Epithelial cell of alveolus of lung (primary cell): ENCODE data around the gene FLAD1. TPM values are rescaled to one million over a fixed set of nuclear protein-coding genes. Genes with fewer than 3 reads are reported as not detected.

Source experiments
- total RNA-seq: library from RNA; depleted of rRNA; stranded (reverse); fragments of >200 nt; gene quantifications from 2 replicates; pipeline ENCODE4 v1.2.1, GENCODE V29; 2015

FLAD1 gene
- 27.4 and 30.3 TPM in 2 replicates for total RNA-seq

DNA sequence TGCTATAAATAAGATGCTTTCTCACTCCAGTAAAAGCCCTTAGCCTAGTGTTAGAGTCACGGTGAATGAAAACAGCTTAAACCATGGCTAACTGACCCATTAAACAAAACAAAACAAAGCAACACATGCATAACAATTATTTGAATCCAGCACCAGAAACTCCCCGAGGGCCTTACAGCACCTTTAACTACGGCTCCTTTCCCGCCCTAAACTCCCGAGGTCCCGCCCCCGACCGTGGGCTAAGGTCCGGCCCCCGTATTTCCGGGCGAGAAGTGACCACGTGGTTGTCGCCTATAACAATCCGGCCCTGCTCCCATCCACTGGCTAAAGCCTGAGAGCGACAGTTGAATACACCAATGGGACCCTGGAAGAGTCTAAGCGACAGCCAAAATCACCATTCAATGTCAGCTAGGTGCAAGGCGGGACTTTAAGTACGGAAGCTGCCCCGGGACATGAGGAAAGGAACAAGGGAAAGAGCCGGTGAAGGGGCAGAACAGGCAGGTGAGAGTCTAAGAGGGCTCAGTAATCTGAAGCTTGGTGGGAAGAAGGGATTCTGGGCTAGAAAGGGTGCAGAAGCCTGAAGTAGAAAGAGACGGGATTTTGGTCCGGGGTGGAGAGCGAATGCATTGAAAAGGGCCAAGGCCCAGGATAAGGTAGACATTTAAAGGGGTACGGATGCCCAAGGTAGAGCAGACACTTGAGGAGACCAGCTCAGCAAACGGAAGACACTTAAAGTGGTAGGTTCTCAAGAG is at the start of gene FLAD1:
Gene FLAD1, plus strand, starts transcription at position 448 of the 752 bp plus-strand sequence. CDS start 351 bp downstream, outside the sequence.

DNA sequence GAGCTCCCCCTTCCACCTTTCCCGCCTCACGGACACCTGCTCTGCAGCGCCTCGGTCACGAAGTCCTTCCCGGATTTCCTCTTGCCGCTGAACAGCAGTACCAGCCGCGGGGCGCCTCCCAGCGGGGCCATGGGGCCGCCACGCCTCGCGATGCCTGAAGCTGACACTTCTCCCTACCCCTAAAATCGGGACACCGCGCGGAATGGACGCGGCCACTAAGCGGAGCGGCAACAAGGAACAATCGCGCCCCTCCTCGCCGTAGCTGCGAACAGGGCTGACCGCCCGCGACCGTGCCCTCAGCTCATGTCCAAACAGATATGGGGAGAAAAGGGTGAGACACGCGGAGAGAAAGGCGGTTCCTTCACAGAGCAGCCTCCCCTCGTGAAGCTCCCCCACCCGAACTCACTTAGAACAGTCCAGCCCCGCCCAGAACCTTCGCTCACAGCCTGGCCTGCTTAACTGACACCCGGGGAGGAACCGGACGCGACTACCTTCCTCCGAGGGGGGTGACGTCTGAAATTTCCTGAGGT is 46.5 kb upstream of the FLAD1 start, which contains the start of gene PMVK:
Gene PMVK, minus strand, starts transcription at position 165 of the 530 bp plus-strand sequence. Its CDS starts 34 bp downstream, at position 131.

DNA sequence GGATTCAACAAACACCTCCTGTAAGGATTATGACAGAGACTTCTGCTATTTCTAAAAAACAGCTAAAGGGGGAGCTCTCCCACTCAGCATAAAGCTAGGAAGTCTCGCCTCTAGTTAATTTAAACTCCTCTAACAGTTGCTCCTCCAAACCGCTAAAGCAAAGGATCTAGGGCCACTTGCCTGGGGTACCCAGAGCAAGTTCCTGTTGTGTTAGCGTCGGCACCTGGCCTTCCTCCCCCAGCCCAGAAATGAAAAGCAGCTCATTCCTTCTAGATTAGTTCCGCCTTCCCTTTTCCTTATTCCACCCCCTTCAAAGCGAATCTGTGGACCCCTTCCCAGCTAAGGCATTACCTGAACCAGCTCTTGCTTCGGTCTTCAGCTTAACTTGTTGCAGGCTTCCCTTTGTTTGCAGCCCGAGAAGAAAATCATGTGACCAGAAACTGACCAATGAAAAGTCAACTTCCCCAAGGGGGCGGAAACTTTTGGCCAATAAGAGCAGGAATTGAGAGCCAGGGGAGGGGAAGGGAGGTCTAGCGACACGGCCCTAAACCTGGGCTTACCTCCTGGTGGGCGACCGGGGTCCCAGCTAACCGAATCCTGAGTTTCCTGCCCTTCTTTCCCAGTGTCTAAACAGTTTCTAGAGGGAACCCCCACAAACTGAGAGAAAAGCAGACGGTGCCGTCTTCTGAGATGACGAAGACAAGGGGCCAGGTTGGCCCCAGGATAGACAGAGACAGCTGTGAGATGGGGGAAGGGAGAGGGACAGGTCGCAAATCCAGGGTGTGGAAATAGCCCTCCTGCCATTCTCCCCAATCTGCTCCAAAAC is 27.2 kb upstream of the FLAD1 start, which contains the start of gene PBXIP1:
Gene PBXIP1, minus strand, starts transcription at position 382 of the 826 bp plus-strand sequence. CDS start 2,378 bp downstream, outside the sequence.

DNA sequence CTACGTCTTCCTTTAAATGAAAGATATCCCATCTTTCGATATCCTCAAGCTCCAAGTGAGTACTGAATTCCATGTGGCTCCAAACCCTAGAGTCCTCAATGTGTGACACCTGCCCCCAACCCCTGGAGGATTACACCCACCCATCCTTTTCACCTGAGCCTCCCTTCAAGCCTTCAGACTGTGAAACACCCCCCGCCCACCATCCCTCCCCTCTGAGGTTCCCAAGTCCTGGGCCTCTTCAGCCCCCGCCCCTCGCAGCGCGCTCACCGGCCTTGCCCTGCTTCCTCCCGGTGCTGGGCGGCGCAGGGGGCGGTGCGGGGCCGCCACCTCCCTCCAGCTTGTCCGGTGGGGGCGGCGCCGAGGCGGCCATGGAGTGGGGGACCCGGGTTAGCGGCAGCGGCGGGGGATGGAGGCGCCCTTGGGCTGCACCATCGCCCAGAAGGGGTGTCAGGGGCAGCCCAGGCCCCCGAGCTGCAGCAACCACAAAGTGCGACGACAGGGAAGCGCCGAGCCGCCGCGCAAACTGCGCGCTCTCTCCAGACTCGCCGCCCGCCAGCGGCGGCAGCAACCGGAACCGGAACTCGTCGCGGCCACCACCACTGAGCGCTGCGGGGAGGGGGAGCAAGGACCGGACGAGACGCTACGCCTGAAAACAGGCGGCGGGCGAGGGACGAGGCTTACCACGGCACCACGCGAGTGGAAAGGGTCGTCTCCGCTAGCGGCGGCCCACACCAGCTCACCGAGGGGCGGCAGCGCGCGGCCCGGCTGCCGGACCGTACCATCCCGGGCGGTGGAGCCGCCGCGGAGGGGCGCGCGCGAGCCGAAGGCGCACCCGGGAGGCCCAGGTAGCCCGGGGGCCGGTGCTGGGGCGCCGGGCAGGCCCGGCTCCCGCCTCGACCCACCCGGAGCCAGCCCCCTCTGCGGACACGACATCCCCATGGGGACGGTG is 21.7 kb upstream of the FLAD1 start, which contains the start of gene PYGO2:
Gene PYGO2, minus strand, starts transcription at position 576 of the 949 bp plus-strand sequence. Its CDS starts 206 bp downstream, at position 370.

DNA sequence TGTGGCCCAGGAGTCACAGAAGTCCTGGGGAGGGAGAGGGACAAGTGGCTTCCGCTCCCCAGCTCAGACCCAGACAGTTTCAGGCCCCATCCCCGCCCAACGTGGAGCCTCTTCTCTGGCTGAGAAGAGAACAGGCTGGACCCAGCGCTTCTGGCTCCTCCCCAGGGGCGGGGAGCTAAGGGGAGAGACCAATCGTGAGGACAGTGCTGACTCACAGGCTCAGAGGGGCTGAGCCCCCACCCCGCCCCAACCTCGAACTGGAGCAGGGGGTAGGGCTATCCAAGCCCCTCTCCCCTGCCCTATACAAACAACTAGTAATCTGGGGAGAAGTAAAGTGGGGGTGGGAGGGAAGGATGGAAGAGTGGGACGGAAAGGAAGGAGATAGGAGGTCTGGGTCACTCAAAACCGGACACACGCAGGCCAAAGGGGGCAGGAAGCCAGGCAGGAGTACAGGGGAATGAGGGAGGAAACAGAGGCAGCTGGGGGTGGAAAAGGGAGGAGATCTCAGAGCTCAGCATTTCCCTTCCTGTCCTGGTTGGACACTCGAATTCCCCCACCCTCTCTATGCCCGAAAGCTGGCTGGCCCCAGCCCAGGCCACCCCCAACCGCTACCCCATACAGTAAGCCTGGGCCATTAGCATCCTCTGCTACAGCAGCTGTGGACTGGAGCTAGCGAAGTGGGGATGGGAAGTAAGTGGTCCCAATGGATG is 12.4 kb upstream of the FLAD1 start, which contains the start of gene SHC1:
Gene SHC1, minus strand, starts transcription at position 117 of the 710 bp plus-strand sequence. CDS start 221 bp downstream, outside the sequence.

DNA sequence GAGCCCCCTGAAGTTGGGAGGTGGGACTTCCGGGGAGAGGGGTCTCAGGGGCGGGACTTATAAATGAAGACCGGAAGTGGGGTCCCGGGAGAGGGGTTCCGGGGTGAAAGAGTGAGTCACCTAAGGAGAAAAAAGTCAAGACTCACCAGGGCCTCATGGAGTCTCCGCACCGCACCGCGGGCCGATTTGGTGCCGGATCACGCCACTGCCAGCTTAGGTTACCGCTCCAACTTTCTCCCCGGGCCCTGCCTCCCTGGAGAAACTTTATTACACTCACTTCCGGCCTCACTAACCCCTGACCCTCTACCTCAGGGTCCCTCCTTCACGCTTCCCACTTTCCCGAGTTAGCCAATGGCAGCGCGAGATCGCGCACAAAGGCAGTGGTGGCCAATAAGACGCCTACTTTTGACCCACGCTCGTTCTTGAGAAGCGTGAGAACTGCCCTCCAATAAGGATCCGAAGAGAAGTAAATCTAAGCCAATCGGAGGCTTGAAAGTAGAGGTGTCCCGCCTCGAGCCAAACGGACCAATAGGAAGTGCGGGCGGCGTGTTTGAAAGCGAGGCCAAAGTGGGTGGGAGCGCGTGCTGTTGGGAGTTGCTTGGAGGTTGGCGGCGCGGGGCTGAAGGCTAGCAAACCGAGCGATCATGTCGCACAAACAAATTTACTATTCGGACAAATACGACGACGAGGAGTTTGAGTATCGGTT is 8.9 kb upstream of the FLAD1 start, which contains the start of gene CKS1B:
Gene CKS1B, plus strand, starts transcription at position 580 of the 706 bp plus-strand sequence. Its CDS starts 65 bp downstream, at position 645.

DNA sequence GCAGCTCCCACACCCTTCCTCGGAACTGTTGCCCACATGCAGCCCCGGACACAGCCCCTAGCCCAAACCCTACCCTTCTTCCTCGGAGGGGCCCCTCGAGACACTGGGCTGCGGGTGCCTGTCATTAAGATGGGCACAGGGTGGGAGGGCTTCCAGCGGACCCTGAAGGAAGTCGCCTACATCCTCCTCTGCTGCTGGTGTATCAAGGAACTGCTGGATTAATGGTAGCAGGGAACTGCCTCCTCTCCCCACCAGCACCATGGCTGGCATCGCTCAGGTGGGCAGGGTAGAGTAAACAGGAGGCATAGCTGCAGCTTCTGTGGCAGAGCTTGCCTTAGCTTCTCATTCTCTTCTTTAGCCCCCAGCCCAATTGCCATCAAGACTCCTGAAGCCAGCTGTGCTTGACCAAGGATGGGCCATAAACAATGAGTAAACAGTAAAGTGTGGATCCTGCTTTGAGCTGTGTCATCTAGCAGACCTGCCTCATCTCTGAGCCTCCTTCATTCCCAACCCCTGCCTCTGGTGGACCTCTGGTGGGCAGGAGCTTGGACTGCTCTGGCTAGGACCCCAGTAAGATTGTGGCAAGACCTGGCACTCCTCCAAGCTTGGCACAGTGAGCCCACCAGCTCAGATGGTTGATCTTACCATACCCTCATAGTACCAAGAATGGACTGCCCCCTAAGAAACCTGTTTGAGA is 10.6 kb downstream of the FLAD1 start, which contains the start of gene LENEP:
Gene LENEP, plus strand, starts transcription at position 15 of the 697 bp plus-strand sequence. Its CDS starts 22 bp downstream, at position 37.

DNA sequence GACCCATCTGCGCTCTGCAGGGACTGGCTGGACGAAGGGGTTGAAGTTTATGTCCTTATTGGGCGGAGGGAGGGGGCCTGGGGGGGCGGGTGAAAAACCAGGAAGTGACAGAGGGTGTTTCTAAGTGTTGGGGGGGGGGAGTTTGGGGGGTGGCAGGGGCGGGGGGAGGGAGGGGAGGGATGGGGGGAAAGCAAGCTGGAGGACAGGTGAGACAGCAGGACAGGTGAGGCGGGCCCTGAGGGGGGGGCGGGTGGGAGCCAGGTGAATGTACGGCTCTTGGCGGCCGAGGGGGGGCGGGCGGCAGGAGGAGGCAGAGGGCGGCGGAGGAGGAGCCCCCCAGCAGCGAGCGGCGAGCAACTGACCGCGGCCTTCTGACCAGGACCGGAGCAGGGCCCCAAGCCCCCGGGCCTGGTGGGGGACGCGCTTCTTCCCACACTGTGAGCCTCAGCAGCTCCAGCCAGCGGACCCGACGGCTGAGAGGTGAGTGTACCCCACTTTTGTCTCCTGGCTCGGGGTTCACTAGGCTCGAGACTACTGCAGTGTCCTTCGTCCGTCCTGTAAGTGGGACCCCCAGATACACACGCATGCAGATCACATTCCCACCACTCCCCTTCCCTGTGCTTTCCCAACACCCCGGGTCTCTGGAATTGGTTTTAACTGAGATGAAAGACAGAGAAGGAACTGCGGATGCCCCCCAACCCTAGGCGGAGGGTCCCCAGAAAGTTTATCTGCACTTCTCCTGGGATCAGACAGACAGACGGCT is 19.5 kb downstream of the FLAD1 start, which contains the start of gene ZBTB7B:
Gene ZBTB7B, plus strand, starts transcription at position 339 of the 763 bp plus-strand sequence. CDS start 11,859 bp downstream, outside the sequence.

DNA sequence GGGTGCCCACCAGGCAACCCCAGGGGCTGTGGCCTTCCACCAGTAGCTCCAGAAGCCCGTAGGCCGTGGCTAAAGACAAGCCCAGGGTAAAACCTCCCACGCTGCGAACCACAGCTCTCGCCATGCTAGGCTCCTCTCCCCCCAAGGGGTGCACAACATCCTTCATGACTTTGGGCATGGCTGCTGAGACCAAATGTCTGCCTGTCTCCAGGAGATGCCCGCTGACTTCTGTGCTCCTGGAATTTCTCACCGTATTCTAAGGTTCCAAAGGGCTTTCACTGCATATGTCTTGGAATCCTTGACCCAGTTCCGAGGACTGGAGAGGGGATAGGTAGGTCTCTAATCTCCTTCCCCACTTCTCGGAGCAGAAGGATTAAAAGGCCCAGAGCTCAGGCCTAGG is 50.4 kb downstream of the FLAD1 start, which contains the start of the genes DCST1 and DCST2:
Gene DCST1, plus strand, starts transcription at position 301 of the 400 bp plus-strand sequence. CDS start 213 bp downstream, outside the sequence.
Gene DCST2, minus strand, starts transcription at position 258 of the 400 bp plus-strand sequence. Its CDS starts 80 bp downstream, at position 178.

Other genes with a start within 250 kb of the FLAD1 start
- 0.13 and 0.32 TPM in 2 replicates for gene KCNN3, start 113.1 kb upstream of the FLAD1 start, total RNA-seq
- 3.8 and 7.0 TPM in 2 replicates for gene PMVK, start 46.6 kb upstream of the FLAD1 start, total RNA-seq
- gene PBXIP1, start 27.2 kb upstream of the FLAD1 start, total RNA-seq = 67.4 and 92.9 TPM in 2 replicates
- 20.4 and 26.2 TPM in 2 replicates for gene PYGO2, start 21.6 kb upstream of the FLAD1 start, total RNA-seq
- 188 and 278 TPM in 2 replicates for gene SHC1, start 12.6 kb upstream of the FLAD1 start, total RNA-seq
- gene CKS1B, start 8.7 kb upstream of the FLAD1 start, total RNA-seq = 43.8 and 135 TPM in 2 replicates
- not detected in 2 replicates for gene LENEP, start 10.2 kb downstream of the FLAD1 start, total RNA-seq
- 18.7 and 19.7 TPM in 2 replicates for gene ZBTB7B, start 19.5 kb downstream of the FLAD1 start, total RNA-seq
- not detected in 2 replicates for gene DCST2, start 50.4 kb downstream of the FLAD1 start, total RNA-seq
- not detected in 2 replicates for gene DCST1, start 50.5 kb downstream of the FLAD1 start, total RNA-seq
- gene ADAM15, start 68.0 kb downstream of the FLAD1 start, total RNA-seq = 33.1 and 81.6 TPM in 2 replicates
- gene EFNA4, start 80.4 kb downstream of the FLAD1 start, total RNA-seq = 10.2 and 11.7 TPM in 2 replicates
- 1.7 and 1.9 TPM in 2 replicates for gene EFNA3, start 95.5 kb downstream of the FLAD1 start, total RNA-seq
- gene EFNA1, start 144.5 kb downstream of the FLAD1 start, total RNA-seq = 1.8 and 14.9 TPM in 2 replicates
- 21.5 and 51.5 TPM in 2 replicates for gene SLC50A1, start 152.5 kb downstream of the FLAD1 start, total RNA-seq
- 87.8 and 104 TPM in 2 replicates for gene DPM3, start 157.2 kb downstream of the FLAD1 start, total RNA-seq
- gene KRTCAP2, start 190.0 kb downstream of the FLAD1 start, total RNA-seq = 133 and 203 TPM in 2 replicates
- gene TRIM46, start 190.5 kb downstream of the FLAD1 start, total RNA-seq = 3.6 and 6.4 TPM in 2 replicates
- gene THBS3, start 224.6 kb downstream of the FLAD1 start, total RNA-seq = 15.5 and 19.9 TPM in 2 replicates
- gene MTX1, start 225.4 kb downstream of the FLAD1 start, total RNA-seq = 70.7 and 116 TPM in 2 replicates